Gastrocnemius medialis (tissue), 4 donors: Measurements from ENCODE around the gene CACTIN.

Source experiments
- CTCF ChIP-seq, 5 experiments: fragments of 450-650 bp in 3 of 5; fragments of 200-600 bp in 2 of 5; sonication (generic) in 2 of 5; IDR thresholded peaks in 4 of 5; conservative IDR thresholded peaks in 1 of 5; 1 replicate in 4 of 5; 2 replicates in 1 of 5; pipeline ENCODE4 v1.5.1; 2016 to 2019; ENCODE audit warnings: antibody characterized with exemption in 5 of 5, mild to moderate bottlenecking in 3 of 5, moderate library complexity in 3 of 5
- POLR2A ChIP-seq, 2 donors: fragments of 450-650 bp; IDR thresholded peaks; one replicate each; pipeline ENCODE4 v1.6.1; 2017; ENCODE audit warnings: antibody characterized with exemption in 2 of 2, mild to moderate bottlenecking in 2 of 2, moderate library complexity in 2 of 2

DNA sequence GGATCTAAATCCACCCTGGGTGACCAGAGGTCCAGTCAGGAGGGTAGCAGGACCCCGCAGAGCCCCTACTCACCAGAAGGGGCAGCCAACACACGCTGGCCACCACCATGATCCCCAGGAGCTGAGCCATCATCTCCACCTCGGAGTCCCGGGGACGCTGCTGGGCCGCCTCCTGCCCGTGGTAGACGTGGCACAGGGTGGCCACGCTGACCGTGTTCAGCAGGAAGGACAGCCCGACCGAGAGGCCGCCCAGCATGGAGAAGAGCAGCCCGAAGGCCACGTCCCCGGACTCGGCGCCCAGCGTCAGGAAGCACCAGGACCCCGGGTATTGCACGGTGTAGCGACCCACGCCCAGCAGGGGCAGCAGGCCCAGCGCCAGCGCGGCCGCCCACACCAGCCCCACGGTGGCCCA is 26.8 kb downstream of the CACTIN start:
- TF ChIP-seq CTCF (IDR thresholded peaks at IDR 0.05 in 4 of 5, conservative IDR thresholded peaks at IDR 0.05 in 1 of 5) (no peak), POLR2A (IDR thresholded peaks at IDR 0.05) (no peak)
